HG02852 (cell line): Measurements from ENCODE around the gene H2BK1.

Experiments used
- ATAC-seq: cut with Tn5 transposase; IDR thresholded peaks from one replicate; pipeline ENCODE4 v1.9.1; 2021; ENCODE audit warnings: mild to moderate bottlenecking, moderate library complexity; ENCODE audit not compliant: unreplicated experiment

Gene H2BK1

DNA sequence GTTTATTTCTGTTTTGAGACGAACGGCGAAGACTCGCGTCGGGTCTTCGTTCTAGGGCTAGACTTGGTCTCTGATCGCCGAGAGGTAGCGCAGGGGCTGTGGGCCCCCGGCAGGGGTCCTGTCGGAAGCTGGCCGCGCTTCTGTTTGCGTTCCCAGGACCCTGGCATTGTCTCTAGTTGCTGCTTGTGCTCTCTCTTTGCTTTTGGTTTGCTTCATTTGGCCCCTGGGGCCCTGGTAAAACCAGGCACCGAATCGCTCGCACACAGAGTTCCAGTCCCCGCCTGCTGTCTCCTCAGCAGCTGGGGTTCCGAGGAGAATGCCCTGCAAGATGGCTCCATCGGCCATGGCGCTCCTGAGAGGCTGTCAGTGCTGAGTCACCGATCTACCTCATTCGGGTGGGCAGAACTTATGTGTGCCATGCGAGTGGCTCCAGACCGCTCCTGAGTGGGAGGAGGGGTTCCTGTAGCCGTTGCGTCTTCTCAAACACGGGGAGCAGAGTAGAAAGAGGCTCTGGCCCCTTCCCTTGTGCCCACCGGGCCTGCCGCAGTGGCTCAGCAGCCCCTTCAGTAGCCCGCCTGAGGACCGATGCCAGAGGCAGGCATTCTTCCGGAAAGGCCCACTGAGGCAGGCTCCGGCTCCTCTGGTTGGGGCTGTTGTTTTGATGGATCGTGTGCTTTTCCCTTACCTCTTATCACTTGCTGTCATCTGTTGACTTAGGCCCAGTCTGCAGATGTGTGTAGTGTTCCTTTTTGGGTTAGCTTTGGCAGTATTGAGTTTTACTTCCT, 22.8 kb upstream of the H2BK1 start:
- ATAC-seq, result peak; percentile 35

- ATAC-seq, result peak; percentile 96
Measured at GRCh38 chr7:151232091-151232916, 22.0 kb upstream of the H2BK1 start, which contains the start of gene CHPF2. TSS of gene CHPF2 (plus strand) at chr7:151232483. CDS start at chr7:151234012, 1,529 bp downstream.

DNA sequence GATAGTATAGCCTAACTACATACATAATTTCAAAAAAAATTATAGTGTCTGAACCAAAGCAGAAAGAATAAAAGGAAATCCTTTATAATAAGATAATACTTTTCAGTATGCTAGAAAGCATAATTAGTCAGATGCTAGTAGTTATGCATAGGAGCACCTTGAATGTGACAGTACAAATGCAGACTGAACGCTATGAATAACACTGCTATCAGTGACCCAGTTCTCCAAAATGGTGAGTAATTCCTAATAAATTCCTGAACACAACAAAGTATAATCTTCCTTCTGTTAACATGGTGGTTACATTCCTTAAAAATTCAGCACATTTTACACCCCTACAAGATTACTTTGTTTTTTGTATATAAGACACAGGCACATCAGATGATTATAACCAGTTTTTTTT, 20.8 kb upstream of the H2BK1 start:
- no peak for ATAC-seq

DNA sequence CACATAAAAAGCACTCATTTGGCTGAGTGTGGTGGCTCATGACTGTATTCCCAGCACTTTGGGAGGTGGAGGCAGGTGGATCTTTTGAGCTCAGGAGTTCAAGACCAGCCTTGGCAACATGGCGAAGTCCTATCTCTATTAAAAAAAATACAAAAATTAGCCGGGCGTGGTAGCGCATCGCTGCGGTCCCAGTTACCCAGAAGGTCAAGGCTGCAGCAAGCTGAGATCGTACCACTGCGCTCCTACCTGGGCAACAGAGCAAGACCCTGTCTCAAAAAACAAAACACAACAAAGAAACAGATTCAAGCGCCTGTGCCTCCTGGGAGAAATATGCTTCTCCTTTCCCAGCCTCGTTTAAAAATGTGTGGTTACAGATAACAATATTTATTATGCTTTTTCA, 19.0 kb upstream of the H2BK1 start:
- ATAC-seq, result no peak

- ATAC-seq, result no peak
Measured at GRCh38 chr7:151228024-151228866, 18.0 kb upstream of the H2BK1 start.

DNA sequence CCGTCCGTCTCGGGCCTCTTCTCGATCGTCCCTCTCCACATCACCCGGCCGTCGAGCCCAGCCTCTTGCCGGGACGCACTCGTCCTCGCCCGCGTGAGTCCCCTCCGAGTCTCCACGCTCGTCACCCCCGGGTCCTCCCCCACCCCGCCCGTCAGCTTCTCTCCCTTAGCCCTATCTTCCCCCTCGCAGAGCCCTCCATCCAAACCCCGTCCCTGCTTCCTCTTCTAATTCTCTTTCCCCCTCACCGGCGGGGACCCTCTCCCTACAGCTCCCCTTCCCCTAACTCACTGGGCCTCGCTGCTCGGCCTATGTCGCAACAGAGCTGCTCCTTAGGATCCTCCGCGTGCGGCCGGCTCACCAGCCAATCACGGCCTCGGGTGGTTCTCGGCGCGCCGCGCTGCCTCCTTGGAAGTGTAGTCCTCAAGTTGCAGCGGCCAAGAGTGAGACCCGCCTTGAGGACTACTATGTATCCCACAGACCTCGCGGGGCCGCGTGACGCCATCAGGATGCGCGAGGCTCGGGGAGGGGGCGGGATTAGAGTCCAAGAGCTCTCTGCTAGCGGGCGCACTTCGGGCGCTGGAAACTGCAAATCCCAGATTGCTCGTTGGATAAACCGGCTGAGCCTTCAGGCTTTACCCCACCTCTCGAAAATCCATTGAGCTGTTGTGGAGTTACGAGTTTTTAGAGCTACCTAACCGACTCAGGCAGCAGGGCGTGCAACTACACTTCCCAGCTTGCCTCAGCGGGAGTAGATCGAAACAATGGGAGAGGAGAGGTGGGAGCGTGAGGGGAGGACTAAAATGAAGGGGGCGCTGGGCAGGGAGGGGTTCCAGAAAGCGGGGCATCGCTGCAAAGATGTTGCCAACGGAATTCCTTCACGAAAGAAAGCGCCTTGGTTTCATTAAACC, 16.8 kb upstream of the H2BK1 start, which contains the start of gene ABCF2:
Gene ABCF2 (minus strand): TSS at position 331 of the 908 bp plus-strand sequence. CDS start 747 bp downstream, outside the sequence.
- peak; percentile 98 for ATAC-seq

- ATAC-seq, result peak; percentile 3
Measured at GRCh38 chr7:151226560-151226874, 16.2 kb upstream of the H2BK1 start.

DNA sequence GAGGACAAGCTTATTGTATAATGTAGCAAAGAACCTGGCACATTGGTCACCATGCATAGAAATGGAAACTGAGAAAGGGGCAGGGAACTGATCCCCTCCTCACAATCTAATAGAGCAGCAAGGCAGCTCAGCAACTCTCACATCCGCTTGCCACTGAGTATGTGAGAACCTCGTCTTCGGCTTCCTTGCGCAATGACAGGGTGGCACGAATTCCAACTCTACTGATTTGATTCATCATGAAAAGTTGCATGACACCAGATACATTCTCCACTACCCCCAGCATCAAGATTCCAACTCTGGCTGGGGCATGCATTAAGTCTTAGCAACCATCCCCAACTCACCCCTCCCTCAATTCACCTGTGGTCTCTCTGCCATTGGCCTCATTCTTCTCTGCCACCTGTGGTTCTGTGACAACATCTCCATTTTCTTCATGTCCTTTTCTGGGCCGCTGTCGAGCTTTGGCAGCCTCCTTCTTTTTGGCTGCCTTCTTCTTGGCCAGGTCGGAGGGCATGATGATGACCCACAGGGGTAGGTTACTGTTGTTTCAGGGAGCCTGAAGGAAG, 15.7 kb upstream of the H2BK1 start:
- no peak for ATAC-seq

- ATAC-seq, result no peak
Measured at GRCh38 chr7:151223728-151224127, 13.4 kb upstream of the H2BK1 start.

- no peak for ATAC-seq
Measured at GRCh38 chr7:151218170-151218569, 7.9 kb upstream of the H2BK1 start.

DNA sequence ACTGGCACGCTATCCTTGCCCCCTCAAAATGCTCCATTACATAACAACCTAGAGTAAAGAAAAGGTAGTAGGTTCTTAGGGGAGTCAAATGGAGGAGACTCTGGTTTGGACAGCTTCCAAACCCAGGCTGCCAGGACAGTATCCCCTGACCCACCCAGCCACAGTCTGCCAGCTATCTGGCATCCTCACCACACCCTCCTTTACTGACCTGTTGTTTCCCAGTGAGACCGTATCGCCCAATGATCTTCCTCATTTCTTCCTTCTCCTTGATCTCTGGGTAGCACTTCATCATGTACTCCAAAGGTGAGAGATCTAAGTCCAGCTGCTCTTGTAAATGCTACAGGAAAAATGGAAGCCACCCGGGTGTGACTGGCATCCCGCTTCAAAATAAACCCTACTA, 5.1 kb upstream of the H2BK1 start:
- ATAC-seq, result no peak

DNA sequence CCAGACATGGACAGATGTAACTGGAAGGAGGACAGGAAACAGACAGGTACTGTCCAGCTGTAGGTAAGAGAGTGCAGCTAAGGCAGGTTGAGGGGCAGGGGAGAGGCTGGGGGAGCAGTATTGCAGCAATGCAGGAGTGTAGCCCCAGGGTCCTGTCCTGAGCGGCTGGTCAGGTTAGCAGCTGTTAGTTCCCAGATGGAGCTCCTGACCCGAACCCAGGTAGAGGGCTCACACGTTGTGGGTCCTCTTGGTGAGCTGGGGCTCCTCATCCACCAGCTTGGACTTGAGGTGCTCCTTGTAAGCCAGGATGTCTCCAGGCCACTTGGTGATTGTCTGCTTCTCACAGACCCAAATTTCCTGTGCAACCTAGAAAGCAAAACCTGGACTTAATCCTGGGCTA, 3.5 kb upstream of the H2BK1 start:
- ATAC-seq, result no peak

- no peak for ATAC-seq
Measured at GRCh38 chr7:151212626-151213025, 2.3 kb upstream of the H2BK1 start.

GRCh38 chr7:151211155-151211772, 976 bp upstream of the H2BK1 start:
- ATAC-seq, result no peak

DNA sequence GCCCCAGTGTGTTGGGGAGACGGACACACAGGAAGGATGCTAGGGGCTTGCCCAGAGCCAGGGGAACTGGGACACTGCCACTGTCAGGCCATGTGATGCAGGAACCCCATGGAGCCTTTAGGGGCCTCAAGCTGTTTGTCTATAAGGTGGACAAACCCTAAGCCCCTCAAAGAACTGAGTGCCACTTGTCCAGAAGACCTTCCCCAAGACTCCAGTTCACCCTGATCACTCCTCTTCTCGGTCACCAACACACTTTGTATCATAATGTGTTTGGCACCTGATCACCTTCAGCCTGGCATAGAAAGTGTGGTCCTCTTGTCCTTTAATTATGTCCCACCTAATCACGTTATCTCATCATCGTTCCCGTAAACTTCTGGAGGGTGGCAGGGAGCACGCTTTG, 700 bp downstream of the H2BK1 start:
- no peak for ATAC-seq

GRCh38 chr7:151208253-151208862, 1.9 kb downstream of the H2BK1 start:
- ATAC-seq, result no peak

DNA sequence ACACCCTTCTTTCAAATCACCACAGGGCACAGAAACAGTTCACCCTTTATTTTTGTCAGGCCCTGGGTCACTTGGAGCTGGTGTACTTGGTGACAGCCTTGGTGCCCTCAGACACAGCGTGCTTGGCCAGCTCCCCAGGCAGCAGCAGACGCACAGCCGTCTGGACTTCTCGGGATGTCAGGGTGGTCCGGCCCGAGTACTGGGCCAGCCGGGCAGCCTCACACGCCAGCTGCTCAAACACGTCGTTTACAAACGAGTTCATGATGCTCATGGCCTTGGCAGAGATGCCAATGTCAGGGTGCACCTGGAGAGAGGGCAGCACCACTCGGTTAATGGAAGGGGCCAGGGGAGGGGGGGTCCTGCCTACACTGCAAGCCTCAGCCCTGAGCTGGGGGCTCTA, 2.5 kb downstream of the H2BK1 start:
- ATAC-seq, result no peak

GRCh38 chr7:151207315-151207714, 3.0 kb downstream of the H2BK1 start:
- no peak for ATAC-seq

GRCh38 chr7:151206914-151207313, 3.4 kb downstream of the H2BK1 start:
- no peak for ATAC-seq
